ENCODE data around the gene SCUBE1.

- TF ChIP-seq SUZ12 (IDR thresholded peaks at IDR 0.05; ENCODE audit: unreplicated experiment) (no peak), ZZZ3 (IDR thresholded peaks at IDR 0.05; ENCODE audit: control insufficient read depth, insufficient read length, low read depth) (no peak), SMC3 (IDR thresholded peaks at IDR 0.05; ENCODE audit: borderline replicate concordance, low read length) (peak; percentile 92), TCF12 (IDR thresholded peaks at IDR 0.05; ENCODE audit: low read depth, low read length) (no peak), HDAC2 (IDR thresholded peaks at IDR 0.05) (no peak), ATF3 (IDR thresholded peaks at IDR 0.05; ENCODE audit: borderline replicate concordance, extremely low read depth, low read depth, low read length) (no peak), YY1 (IDR thresholded peaks at IDR 0.05; ENCODE audit: low read depth, low read length) (peak; percentile 76), JUND (IDR thresholded peaks at IDR 0.05; ENCODE audit: low read depth, low read length) (no peak), ESRRA (IDR thresholded peaks at IDR 0.05; ENCODE audit: low read length) (no peak), BRCA1 (IDR thresholded peaks at IDR 0.05; ENCODE audit: low read depth, low read length) (no peak)
These were observed 42.8 kb upstream of the SCUBE1 start for GRCh38 chr22:43385770-43386641.

All from GM12878 (cell line).